Stimulated activated naive CD8-positive, alpha-beta T cell treated with anti-CD3 and anti-CD28 coated beads, Interleukin-15, amount 100 ng/mL, for 72 hours (primary cell): ENCODE results near the gene KCND3.
A peak's percentile ranks its signal among the peaks of the same experiment; 100 is the strongest.

ENCODE experiments used
- ATAC-seq: fragments of 150-1000 bp; cut with Tn5 transposase; 2 replicates; pipeline ENCODE4 v1.10.0; 2021; ENCODE audit warnings: mild to moderate bottlenecking, moderate library complexity
- DNase-seq, 2 donors: peaks; one replicate each; pipeline ENCODE4 v3.0.0; 2021 to 2022
- H3K27ac Mint-ChIP-seq, 2 donors: one replicate each; pipeline ENCODE4 v1.8.0; 2022; ENCODE audit warnings: mild to moderate bottlenecking in 2 of 2, mixed read lengths in 2 of 2, moderate library complexity in 2 of 2
- H3K27me3 Mint-ChIP-seq: one replicate; pipeline ENCODE4 v1.8.0; 2022; ENCODE audit warnings: mixed read lengths
- H3K4me1 Mint-ChIP-seq: one replicate; pipeline ENCODE4 v1.8.0; 2022; ENCODE audit warnings: mild to moderate bottlenecking, mixed read lengths
- H3K4me3 Mint-ChIP-seq, 2 donors: one replicate each; pipeline ENCODE4 v1.8.0; 2022; ENCODE audit warnings: mild to moderate bottlenecking in 2 of 2, mixed read lengths in 2 of 2, moderate library complexity in 1 of 2
- H3K9me3 Mint-ChIP-seq, 2 donors: one replicate each; pipeline ENCODE4 v1.8.0; 2022; ENCODE audit warnings: mixed read lengths in 2 of 2

KCND3 gene

DNA sequence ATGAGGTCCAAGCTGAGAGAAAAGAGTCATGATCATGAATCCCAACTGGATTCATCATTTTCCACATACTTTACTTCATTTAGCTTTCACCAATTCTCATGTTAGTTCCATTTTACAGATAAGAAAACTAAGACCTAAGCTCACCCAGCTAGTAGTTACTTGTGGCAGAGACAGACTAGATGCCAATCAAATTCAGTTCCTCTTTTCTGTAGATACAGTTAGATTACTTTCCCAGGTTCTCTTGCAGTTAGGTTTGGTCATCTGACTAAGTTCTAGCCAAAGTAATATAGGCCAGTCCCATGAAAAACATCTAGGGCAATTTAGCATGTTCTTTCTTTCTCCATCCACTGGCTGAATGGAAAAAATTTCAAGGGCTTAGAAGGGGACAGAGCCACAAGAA is 8.9 kb upstream of the KCND3 start:
- no peak for DNase-seq
- Mint-ChIP-seq H3K27me3 (peaks cover 62% of the 10 kb centered on the region), H3K4me3 (no peak overlapping the region), H3K9me3 (no peaks in the 10 kb centered on the region), H3K4me1 (no peaks in the 10 kb centered on the region), H3K27ac (no peak overlapping the region)
- no peak for ATAC-seq

- H3K27ac Mint-ChIP-seq, result no peak overlapping the region
- H3K4me1 Mint-ChIP-seq, result peaks cover 12% of the 10 kb centered on the region
- no peak for ATAC-seq
- DNase-seq, result no peak
- H3K9me3 Mint-ChIP-seq, result no peaks in the 10 kb centered on the region
- H3K4me3 Mint-ChIP-seq, result no peak overlapping the region
- peaks cover 76% of the 10 kb centered on the region for H3K27me3 Mint-ChIP-seq
Observed at GRCh38 chr1:111992476-111992875, 3.0 kb upstream of the KCND3 start.

DNA sequence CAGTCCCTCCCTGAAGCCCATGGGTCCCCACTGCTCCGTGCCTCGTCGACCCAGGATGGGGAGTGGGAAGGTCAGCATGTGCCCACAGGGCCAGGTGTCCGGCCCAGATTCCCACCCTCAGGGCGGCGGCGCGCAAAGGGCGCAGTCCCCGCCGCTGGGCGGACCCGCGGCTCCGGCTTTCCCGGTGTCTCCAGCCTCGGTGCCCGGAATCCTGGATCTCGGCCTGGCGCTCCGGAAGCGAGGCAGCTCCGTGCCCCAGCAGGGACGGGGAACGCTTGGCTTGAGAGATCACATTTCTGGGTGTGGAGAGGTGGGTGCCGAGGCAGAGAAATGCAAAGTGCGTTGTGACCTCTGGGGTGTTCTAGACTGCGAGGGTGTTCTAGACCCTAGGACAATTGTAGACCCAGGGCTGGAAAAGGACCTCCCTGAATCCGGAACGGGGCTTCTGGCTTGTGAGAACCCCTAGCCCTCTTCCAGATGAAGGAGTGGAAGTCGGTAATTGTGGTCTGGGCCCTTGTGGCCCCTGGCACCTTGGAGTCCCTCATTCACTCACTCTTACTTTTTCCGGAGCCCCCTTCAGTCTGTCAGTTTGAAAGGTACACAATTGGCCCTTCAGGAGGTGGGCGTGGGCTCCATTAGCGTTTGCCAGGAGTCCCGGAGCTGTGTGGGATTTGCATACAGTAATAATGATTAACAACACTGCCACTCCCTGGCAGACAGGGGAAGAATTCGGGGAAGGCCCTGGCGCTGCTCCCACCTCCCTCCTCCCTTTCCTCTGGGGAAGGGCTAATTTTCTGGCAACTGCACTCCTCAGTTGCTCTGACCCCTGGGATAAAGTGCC is 1.6 kb upstream of the KCND3 start:
- Mint-ChIP-seq H3K9me3 (no peaks in the 10 kb centered on the region), H3K4me1 (peaks cover 12% of the 10 kb centered on the region), H3K27me3 (peaks cover 90% of the 10 kb centered on the region), H3K4me3 (peak overlapping the region; percentile 56 to 59), H3K27ac (no peak overlapping the region)
- DNase-seq, result no peak
- no peak for ATAC-seq

DNA sequence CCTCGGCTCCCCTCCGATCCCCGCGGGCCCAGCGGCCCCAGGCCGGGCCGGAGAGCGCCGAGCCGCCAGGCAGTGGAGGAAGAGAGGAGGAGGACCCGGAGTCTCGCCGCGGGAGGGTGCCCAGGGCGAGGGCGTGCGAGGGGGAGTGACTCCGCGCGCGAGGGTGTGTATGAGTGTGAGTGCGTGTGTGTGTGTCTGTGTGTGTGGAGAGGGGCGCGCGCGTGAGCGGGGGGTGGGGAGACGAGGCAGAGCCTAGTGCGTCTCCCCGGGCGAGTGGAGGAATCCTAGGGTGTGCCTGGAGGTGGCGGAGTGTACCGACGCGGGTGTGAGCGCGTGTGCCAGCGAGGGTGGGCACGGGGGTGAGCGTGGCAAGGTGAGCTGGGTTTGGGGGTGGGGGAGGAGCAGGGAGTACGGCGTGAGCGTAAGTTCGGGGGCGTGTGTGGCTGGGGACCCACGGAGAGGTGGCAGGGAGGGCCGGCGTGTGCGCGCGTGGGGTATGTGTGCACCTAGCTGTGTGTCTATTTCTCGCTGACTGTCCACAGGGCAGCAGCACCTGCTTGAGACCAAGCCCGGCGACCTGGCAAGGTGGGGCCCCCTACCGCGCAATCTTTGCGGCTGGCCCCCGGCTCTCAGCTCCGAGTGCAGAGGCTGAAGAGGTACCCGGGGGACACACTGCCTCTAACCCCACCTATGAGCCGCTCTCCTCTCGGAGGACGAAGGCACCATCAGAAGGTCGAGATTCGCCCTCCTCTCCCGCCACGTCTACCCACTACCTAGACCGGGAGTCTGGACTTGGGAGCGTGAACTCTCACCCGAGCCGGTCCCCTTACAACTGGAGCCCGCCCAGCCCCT is 784 bp upstream of the KCND3 start:
- Mint-ChIP-seq H3K9me3 (no peaks in the 10 kb centered on the region), H3K27ac (no peak overlapping the region), H3K4me3 (peak overlapping the region; percentile 56 to 59), H3K4me1 (peaks cover 12% of the 10 kb centered on the region), H3K27me3 (peaks cover 91% of the 10 kb centered on the region)
- DNase-seq, result peak in 1 of 2 donors; percentile 12
- peak; percentile 50 for ATAC-seq

- H3K4me3 Mint-ChIP-seq, result peak overlapping the region; percentile 25 to 36
- no peak for DNase-seq
- no peaks in the 10 kb centered on the region for H3K9me3 Mint-ChIP-seq
- no peak overlapping the region for H3K27ac Mint-ChIP-seq
- H3K4me1 Mint-ChIP-seq, result peaks cover 12% of the 10 kb centered on the region
- peaks cover 91% of the 10 kb centered on the region for H3K27me3 Mint-ChIP-seq
- ATAC-seq, result peak; percentile 5
Observed at GRCh38 chr1:111988743-111989453, 570 bp downstream of the KCND3 start.

DNA sequence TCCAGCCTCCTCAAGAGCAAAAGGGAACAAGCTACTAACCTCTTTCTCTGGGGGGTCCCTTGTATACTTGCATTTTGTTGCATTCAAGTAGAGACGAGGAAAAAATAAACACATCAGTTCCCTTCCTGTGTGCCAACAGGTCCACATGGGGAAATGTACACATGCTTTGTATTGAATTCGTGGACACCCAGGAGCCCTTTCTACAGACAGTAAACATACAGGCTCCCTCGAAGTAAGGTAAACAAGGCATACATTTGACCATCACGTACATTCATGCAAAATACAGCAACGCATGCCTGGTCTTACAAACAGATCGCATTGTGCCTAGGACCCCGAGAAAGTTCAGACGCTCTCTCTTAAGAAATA is 1.1 kb downstream of the KCND3 start:
- H3K4me3 Mint-ChIP-seq, result no peak overlapping the region
- H3K9me3 Mint-ChIP-seq, result no peaks in the 10 kb centered on the region
- ATAC-seq (no peak), DNase-seq (no peak)
- H3K27ac Mint-ChIP-seq, result no peak overlapping the region
- peaks cover 12% of the 10 kb centered on the region for H3K4me1 Mint-ChIP-seq
- H3K27me3 Mint-ChIP-seq, result peaks cover 93% of the 10 kb centered on the region

DNA sequence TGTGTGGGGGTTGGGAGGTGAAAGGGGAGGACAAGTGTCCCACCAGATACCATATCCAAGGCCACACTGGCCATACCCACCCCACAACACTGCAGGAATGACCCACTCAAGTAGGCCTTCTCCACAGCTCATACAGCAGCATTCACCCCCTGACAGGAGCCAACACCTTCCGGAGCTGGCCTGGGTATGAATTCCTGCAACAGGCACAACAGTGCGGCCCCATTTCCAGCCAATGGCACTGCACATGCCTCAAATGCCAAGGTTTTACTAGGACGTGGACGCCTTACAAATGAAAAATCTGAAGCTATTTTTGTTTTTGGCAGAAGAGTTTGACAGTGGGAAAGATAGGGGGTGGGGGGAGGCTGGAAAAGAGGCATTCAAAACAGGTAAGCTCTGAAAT is 2.0 kb downstream of the KCND3 start:
- H3K27ac Mint-ChIP-seq, result no peak overlapping the region
- no peaks in the 10 kb centered on the region for H3K9me3 Mint-ChIP-seq
- DNase-seq (no peak), ATAC-seq (no peak)
- peaks cover 87% of the 10 kb centered on the region for H3K27me3 Mint-ChIP-seq
- peaks cover 12% of the 10 kb centered on the region for H3K4me1 Mint-ChIP-seq
- no peak overlapping the region for H3K4me3 Mint-ChIP-seq

DNA sequence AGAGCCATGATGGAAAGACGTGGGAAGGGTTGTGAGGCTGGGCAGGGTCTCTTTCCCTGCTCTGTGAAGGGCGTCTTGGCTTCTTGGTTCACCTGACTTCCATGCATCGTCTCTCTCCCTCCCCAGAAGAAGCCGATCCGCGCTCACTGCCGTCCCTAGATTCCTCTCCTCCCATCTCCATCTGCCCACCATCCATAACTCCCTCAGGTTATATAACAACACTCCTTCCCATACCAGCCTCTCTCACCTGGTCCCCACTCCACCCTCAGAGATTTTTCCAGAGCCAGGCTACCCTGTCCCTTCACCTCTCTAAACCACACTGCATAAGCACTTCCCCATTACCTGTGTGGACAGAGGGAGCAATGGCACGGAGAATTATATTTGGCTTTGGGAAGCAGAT is 6.0 kb downstream of the KCND3 start:
- H3K9me3 Mint-ChIP-seq, result no peaks in the 10 kb centered on the region
- H3K4me3 Mint-ChIP-seq, result no peak overlapping the region
- no peak overlapping the region for H3K27ac Mint-ChIP-seq
- DNase-seq (no peak), ATAC-seq (no peak)
- no peaks in the 10 kb centered on the region for H3K4me1 Mint-ChIP-seq
- peaks cover 68% of the 10 kb centered on the region for H3K27me3 Mint-ChIP-seq

GRCh38 chr1:111982428-111982827 is 7.0 kb downstream of the KCND3 start:
- Mint-ChIP-seq H3K27ac (no peak overlapping the region), H3K9me3 (no peaks in the 10 kb centered on the region), H3K4me1 (no peaks in the 10 kb centered on the region), H3K27me3 (peaks cover 69% of the 10 kb centered on the region), H3K4me3 (no peak overlapping the region)
- ATAC-seq (no peak), DNase-seq (no peak)

DNA sequence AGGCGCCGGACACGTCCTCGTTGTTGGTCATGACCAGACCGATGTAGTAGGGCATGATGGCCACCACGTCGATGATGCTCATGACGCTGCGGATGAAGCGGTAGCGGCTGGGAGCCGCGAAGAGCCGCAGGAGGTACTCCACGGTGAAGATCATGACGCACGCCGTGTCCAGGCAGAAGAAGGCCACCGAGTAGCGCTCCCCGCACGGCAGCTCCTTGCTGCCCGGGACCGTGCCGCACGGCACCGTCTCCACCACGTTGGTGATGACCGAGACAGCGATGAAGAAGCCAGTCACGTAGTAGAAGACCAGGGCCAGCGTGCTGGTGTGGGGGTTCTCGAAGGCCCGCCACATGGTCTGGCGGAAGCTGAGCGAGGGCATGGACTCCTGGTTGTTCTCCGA is 7.6 kb downstream of the KCND3 start:
- ATAC-seq (no peak), DNase-seq (no peak)
- H3K4me1 Mint-ChIP-seq, result no peaks in the 10 kb centered on the region
- H3K27me3 Mint-ChIP-seq, result peaks cover 69% of the 10 kb centered on the region
- H3K9me3 Mint-ChIP-seq, result no peaks in the 10 kb centered on the region
- no peak overlapping the region for H3K27ac Mint-ChIP-seq
- H3K4me3 Mint-ChIP-seq, result no peak overlapping the region

DNA sequence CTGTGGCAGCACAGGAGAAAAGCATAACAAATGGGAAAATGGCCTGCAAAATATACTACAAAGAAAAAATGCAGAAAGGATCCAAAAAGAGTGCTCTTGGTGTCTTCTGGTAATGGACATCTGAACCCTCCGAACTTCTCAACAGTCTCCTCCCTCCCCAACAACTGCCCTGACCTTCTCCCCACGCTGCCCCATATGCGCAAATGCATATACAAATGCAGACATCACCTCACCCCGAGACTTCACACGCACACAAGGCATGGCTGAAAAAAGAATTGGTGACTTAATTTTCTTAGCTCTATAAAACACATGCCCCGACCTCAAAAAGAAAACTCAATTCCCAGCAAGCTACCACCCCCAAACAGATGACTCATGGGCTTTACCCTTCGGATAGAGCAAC is 8.4 kb downstream of the KCND3 start:
- H3K27me3 Mint-ChIP-seq, result peaks cover 69% of the 10 kb centered on the region
- no peak overlapping the region for H3K27ac Mint-ChIP-seq
- H3K4me3 Mint-ChIP-seq, result no peak overlapping the region
- ATAC-seq (no peak), DNase-seq (no peak)
- no peaks in the 10 kb centered on the region for H3K9me3 Mint-ChIP-seq
- H3K4me1 Mint-ChIP-seq, result no peaks in the 10 kb centered on the region

DNA sequence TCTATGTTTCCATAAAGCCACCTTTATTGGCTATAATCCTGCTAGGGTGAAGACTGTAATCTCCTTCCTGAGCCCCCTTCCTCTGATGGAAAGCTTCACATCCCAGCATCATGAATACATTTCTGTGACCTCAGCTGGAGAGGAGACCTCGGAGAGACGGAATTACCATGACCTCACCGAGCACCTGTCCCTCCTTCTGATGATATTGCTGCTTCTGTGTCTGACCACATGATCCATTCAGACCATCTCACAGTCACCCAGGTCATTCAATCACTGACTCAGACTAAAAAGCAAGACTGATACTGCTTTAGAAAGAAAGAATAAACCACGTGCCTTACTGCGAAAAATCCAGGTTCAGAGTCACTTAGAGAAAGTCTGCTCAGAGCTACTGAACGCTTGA is 8.8 kb downstream of the KCND3 start:
- ATAC-seq, result no peak
- H3K27me3 Mint-ChIP-seq, result peaks cover 69% of the 10 kb centered on the region
- no peaks in the 10 kb centered on the region for H3K4me1 Mint-ChIP-seq
- DNase-seq, result no peak
- no peak overlapping the region for H3K27ac Mint-ChIP-seq
- no peak overlapping the region for H3K4me3 Mint-ChIP-seq
- no peaks in the 10 kb centered on the region for H3K9me3 Mint-ChIP-seq

DNA sequence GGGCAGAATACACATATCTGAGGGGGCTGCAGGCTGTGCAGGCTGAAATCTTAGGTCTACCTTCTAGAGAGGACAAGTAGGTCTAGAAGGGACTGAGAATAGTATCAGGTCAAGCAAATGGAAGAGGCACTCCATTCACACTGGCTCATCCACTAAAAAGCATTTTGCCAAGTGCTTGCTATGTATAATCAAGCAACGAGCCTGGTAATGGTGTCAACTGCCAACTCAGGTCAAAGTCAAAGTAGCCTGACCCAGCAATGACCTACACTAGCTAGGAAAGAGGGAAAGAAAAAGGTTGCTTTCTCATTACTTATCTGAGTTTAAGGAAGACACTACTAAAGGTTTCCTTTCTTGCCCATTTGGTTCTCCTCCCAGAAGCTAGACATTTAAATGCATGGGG is 10.8 kb downstream of the KCND3 start:
- no peak overlapping the region for H3K4me3 Mint-ChIP-seq
- H3K27ac Mint-ChIP-seq, result no peak overlapping the region
- DNase-seq (no peak), ATAC-seq (no peak)
- no peaks in the 10 kb centered on the region for H3K9me3 Mint-ChIP-seq
- no peaks in the 10 kb centered on the region for H3K4me1 Mint-ChIP-seq
- H3K27me3 Mint-ChIP-seq, result peaks cover 66% of the 10 kb centered on the region

- H3K4me1 Mint-ChIP-seq, result no peaks in the 10 kb centered on the region
- H3K9me3 Mint-ChIP-seq, result no peaks in the 10 kb centered on the region
- H3K4me3 Mint-ChIP-seq, result no peak overlapping the region
- no peak for ATAC-seq
- no peak overlapping the region for H3K27ac Mint-ChIP-seq
- H3K27me3 Mint-ChIP-seq, result peaks cover 68% of the 10 kb centered on the region
- no peak for DNase-seq
Observed at GRCh38 chr1:111977378-111977777, 12.1 kb downstream of the KCND3 start.

DNA sequence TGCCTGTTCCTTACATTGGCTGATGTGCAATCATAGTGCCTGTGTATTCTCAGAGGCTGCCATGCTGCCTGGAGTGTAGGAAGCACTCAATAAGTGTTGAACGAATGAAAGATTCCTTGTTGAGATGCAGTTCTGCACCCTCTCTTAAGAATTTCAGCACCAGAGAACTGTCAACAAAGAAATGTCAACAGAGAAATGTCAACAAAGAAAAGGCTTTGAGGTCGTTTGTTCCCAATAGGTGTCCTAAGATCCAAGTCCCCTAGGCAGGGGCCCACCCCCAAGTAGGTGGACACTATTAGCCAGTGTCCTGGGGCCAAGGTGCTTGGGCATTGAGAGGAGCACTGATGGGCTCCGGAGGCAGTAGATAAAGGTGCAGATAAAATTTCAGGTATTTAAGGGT is 12.6 kb downstream of the KCND3 start:
- no peak overlapping the region for H3K27ac Mint-ChIP-seq
- H3K27me3 Mint-ChIP-seq, result peaks cover 72% of the 10 kb centered on the region
- no peaks in the 10 kb centered on the region for H3K4me1 Mint-ChIP-seq
- no peak for DNase-seq
- no peak for ATAC-seq
- no peaks in the 10 kb centered on the region for H3K9me3 Mint-ChIP-seq
- no peak overlapping the region for H3K4me3 Mint-ChIP-seq

- Mint-ChIP-seq H3K27me3 (peaks cover 73% of the 10 kb centered on the region), H3K27ac (no peak overlapping the region), H3K4me3 (no peak overlapping the region), H3K4me1 (no peaks in the 10 kb centered on the region), H3K9me3 (no peaks in the 10 kb centered on the region)
- DNase-seq (no peak), ATAC-seq (no peak)
Observed at GRCh38 chr1:111976332-111976731, 13.1 kb downstream of the KCND3 start.
